Neutrophil (primary cell): ENCODE measurements around the gene PTPN4.

Source experiments
- H3K27ac ChIP-seq: fragments of 200-600 bp; sonication (generic); 2 replicates; pipeline ENCODE4 v1.5.1; 2016; ENCODE audit warnings: mild to moderate bottlenecking, moderate library complexity
- H3K27me3 ChIP-seq: fragments of 200-600 bp; sonication (generic); 2 replicates; pipeline ENCODE4 v1.6.0; 2016; ENCODE audit warnings: mild to moderate bottlenecking
- H3K36me3 ChIP-seq: fragments of 200-600 bp; sonication (generic); 2 replicates; pipeline ENCODE4 v1.5.1; 2017
- H3K4me1 ChIP-seq, 2 experiments: fragments of 200-600 bp in 1 of 2; sonication (generic) in 1 of 2; 1 replicate in 1 of 2; 2 replicates in 1 of 2; pipeline versions ENCODE4 v1.5.1 to v1.6.1; 2013 to 2016; ENCODE audit warnings: low read depth in 1 of 2, low read length in 1 of 2, mild to moderate bottlenecking in 1 of 2, moderate library complexity in 1 of 2; ENCODE audit not compliant: control insufficient read depth in 1 of 2, insufficient read depth in 1 of 2
- H3K4me3 ChIP-seq, 2 experiments: fragments of 200-600 bp in 1 of 2; sonication (generic) in 1 of 2; 1 replicate in 1 of 2; 2 replicates in 1 of 2; pipeline ENCODE4 v1.5.1; 2013 to 2016; ENCODE audit warnings: low read depth in 1 of 2, low read length in 1 of 2, mild to moderate bottlenecking in 1 of 2, moderate library complexity in 1 of 2
- H3K9me3 ChIP-seq: fragments of 200-600 bp; sonication (generic); 2 replicates; pipeline ENCODE4 v1.5.1; 2016
- CTCF ChIP-seq: fragments of 200-600 bp; sonication (generic); IDR thresholded peaks from 2 replicates; pipeline ENCODE4 v1.5.1; 2016; ENCODE audit warnings: antibody characterized with exemption

Gene PTPN4

GRCh38 chr2:119758881-119759450 is 756 bp upstream of the PTPN4 start:
- H3K27ac ChIP-seq = peak overlapping the region; percentile 77
- TF ChIP-seq CTCF = no peak
- no peaks in the 10 kb centered on the region for H3K27me3 ChIP-seq
- H3K4me3 ChIP-seq = peak overlapping the region; percentile 73 to 84
- H3K4me1 ChIP-seq = peaks cover 7 to 16% of the 10 kb centered on the region in 2 experiments
- H3K9me3 ChIP-seq = no peaks in the 10 kb centered on the region
- H3K36me3 ChIP-seq = no peaks in the 10 kb centered on the region

- no peak for TF ChIP-seq CTCF
- Histone ChIP-seq H3K4me1 (peaks cover 7 to 16% of the 10 kb centered on the region in 2 experiments), H3K9me3 (no peaks in the 10 kb centered on the region), H3K27ac (peak overlapping the region; percentile 77), H3K27me3 (no peaks in the 10 kb centered on the region), H3K36me3 (no peaks in the 10 kb centered on the region), H3K4me3 (peak overlapping the region; percentile 73 to 84)
Observed at GRCh38 chr2:119760237-119760955, 674 bp downstream of the PTPN4 start.

GRCh38 chr2:119760956-119761275 is 1.2 kb downstream of the PTPN4 start:
- Histone ChIP-seq H3K4me1 (peaks cover 7 to 16% of the 10 kb centered on the region in 2 experiments), H3K9me3 (no peaks in the 10 kb centered on the region), H3K4me3 (peak overlapping the region in 1 of 2 experiments; percentile 84), H3K36me3 (no peaks in the 10 kb centered on the region), H3K27ac (no peak overlapping the region), H3K27me3 (no peaks in the 10 kb centered on the region)
- TF ChIP-seq CTCF = no peak

GRCh38 chr2:119764832-119765231 is 5.1 kb downstream of the PTPN4 start:
- H3K27ac ChIP-seq = no peak overlapping the region
- H3K27me3 ChIP-seq = no peaks in the 10 kb centered on the region
- no peaks in the 10 kb centered on the region for H3K36me3 ChIP-seq
- H3K4me1 ChIP-seq = peaks cover 7 to 10% of the 10 kb centered on the region in 2 experiments
- H3K4me3 ChIP-seq = no peak overlapping the region
- no peaks in the 10 kb centered on the region for H3K9me3 ChIP-seq
- no peak for TF ChIP-seq CTCF

GRCh38 chr2:119765433-119766002 is 5.8 kb downstream of the PTPN4 start:
- Histone ChIP-seq H3K4me3 (no peak overlapping the region), H3K27ac (no peak overlapping the region), H3K9me3 (no peaks in the 10 kb centered on the region), H3K27me3 (no peaks in the 10 kb centered on the region), H3K36me3 (no peaks in the 10 kb centered on the region), H3K4me1 (peaks cover under 1 to 6% of the 10 kb centered on the region in 2 experiments)
- no peak for TF ChIP-seq CTCF
